HG03521 (cell line): Measurements from ENCODE around the gene SBK1.
A peak's percentile ranks its signal among the peaks of the same experiment; 100 is the strongest.
"Not testable (repeated sequence)": the region's sequence is repeated elsewhere in the genome, so short reads cannot be mapped to it uniquely, and the experiment has no call there.

ENCODE experiments used
- ATAC-seq: cut with Tn5 transposase; IDR thresholded peaks from one replicate; pipeline ENCODE4 v1.9.1; 2021; ENCODE audit warnings: mild to moderate bottlenecking, moderate library complexity; ENCODE audit not compliant: unreplicated experiment

SBK1 gene

DNA sequence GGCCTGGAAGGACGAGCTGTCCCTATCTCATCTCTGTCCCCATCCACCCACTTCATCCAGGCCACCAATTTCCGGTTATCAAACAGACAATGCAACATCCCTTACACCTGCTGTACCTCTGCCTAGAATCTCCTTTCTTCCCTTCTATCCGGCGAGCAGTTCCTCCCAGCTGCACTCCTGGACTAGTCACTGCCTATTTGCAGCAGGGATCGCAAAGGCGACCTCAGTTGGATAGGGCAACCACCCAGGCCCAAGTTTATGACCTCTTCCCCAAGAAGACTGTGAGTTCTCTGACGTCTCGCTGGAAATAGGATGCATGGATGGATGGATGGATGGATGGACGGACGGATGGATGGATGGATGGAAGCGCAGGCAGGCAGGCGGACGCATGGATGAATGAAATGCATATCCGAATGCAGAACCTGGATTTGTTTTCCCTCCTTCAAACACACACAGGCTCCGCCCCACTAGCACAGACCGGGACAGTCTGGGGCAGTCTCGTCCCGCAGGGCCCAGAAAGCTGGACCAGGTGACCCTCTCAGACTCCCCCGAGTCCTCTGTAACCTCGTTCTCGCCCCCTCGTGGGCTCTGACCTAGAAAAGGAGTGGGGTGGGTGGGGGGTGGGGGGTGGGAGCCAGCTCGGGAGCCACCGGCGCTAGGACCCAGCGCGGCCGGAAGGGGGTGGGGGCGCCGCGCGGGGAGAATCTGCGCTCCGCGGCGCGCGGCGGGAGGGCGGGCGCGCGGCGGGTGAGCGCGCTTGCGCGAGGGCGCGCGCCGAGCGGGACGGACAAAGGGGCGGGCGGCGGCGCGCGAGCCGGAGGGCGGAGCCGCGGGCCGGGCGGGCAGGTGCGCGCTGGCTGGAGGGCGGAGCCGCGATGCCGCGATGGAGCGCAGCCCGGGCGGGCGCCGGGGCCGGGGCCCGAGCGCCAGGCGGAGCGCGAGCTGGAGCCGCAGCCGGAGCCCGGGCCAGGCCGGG lies at the start of gene SBK1:
SBK1 (plus strand) TSS at position 875 of the 976 bp plus-strand sequence. CDS start 24,867 bp downstream, outside the sequence.
- peak; percentile 95 for ATAC-seq

DNA sequence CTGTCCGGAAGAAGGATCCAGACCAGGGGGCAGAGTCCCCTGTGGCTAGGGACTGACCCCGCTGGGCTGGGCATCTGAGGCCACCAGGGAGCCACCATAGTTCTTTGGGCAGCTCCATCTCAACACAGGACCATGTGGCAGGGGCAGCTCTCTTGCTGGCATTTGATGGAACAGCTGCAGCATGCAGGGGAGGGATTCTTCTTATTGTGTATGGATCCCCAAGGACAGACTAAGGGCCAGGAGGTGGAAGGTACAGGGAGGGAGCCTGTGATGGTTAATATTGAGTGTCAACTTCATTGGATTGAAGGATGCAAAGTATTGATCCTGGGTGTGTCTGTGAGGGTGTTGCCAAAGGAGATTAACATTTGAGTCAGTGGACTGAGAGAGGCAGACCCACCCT lies 42.8 kb upstream of the SBK1 start:
- ATAC-seq, result not testable (repeated sequence)

DNA sequence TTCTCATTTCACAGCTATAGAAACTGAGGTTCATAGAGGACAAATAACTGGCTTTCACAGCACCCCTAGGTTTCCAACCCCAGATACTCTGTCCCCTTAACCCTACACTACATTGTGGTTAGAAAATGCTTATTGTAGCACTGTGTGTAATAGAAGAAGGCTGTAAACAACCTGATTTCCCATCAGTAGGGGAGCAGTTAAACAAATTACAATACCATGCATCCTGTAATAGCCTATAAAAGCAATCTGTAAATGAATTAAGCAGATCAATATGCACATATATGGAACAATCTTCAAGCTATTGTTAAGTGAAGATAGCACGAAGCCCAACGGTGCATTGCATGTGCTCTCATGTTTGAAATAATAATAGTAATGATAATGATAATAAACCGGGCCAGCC lies 41.3 kb upstream of the SBK1 start:
- ATAC-seq, result no peak

DNA sequence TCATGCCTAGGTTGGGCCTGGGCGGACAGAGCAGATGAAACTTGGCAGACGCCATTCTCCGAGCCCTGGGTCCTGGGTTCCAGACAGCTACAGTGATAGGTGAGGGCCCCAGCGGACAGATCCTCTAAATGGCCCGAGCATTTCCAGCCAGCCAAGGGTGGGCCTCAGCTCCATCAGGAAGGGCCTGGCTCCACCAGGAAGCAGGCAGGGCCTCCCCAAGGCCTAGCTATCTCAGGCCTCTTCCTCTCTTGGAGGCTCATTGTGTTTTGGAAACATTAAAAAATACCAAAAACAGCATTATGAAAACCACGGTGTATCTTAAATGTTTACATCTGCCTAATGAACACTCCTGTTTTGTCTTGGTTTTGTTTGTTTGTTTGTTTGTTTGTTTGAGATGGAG lies 38.2 kb upstream of the SBK1 start:
- ATAC-seq, result no peak

DNA sequence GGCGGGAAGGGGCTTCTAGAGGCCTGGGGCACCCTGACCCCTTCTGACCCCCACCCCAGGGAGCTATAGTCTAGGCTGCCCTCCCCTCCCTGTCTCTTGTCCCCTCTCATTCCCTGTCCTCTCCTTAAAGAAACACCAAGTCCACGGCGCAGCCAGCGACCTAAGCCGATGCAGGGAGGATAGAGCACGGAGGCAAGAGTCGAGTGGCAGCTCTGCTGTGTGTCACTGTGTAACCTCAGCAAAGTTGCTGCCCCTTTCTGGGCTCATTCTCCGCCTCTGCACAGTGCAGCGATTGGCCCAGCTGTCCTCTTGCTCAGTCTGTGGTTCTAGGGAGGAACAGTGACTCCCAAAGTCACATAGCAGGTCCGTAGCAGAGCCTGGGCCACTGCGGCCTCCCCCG lies 36.5 kb upstream of the SBK1 start:
- ATAC-seq, result no peak

DNA sequence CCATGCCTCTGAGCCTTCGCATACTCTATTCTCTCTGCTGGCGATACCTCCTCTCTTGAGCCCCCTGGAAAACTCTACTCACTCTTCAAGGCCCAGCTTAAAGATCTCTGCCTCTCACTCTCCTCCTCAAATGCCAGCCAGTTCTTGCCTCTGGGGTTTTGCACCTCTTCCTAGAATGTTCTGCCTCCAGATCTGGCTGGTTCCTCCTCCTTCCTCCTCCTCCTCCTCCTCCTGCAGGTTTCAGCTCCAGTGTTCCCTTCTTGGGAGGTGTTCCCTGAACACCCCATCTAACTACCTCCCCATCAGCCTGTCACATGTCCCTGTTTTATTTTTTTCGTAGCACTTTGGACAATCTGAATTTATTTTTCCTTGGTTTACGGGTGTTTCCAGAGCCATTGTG lies 35.1 kb upstream of the SBK1 start:
- no peak for ATAC-seq

DNA sequence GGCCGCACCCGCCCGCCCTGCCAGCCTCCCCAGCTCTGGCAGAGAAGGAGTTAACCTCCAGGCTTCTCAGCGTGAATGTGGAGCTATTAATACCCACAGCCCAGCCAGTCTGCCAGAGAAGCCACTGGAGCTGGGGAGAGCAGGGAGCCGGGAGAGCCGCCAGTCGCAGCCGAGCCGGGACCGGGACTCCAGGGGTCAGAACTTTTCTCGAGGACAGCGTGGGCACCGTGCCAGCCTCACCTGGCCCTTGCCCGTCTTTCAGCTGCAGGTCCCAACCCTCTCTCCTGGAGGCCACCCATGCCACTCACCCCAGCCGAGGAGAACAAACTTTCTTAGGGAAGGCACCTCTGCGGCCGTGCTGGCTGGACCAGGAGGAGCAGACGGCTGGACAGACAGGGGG lies 33.8 kb upstream of the SBK1 start:
- no peak for ATAC-seq

DNA sequence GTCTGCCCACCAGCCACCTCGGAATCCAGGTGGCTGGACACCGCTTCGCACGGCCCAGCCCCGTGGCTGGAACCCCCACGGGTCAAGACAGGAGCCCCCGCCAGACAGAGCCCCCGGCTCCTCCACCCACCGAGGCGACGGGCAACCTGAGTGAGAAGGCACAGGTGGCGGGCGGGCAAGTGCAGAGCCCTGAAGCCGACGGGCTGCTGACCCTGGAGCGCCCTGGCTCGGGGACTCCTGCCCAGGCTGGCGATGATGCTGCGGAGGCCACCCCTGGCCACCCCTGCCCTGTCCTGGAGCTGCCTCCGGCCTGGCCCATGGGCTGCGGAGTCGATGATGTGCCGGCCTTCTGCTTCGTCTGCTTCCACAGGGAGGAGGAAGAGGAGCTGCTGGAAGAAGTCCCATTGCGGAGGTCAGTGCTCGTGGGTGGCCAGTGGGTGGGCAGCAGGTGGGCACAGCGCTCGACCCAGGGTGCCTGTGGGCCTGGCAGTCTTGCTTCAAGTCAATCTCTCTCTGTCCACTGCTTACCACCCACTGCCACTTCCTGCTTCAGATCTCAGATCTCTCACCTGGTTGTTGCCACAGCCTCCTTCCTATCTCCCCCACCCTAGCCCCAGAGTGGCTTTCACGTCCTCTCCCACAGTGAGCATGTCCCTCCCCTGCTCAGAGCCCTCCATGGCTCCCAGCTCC lies 33.1 kb upstream of the SBK1 start:
- no peak for ATAC-seq

DNA sequence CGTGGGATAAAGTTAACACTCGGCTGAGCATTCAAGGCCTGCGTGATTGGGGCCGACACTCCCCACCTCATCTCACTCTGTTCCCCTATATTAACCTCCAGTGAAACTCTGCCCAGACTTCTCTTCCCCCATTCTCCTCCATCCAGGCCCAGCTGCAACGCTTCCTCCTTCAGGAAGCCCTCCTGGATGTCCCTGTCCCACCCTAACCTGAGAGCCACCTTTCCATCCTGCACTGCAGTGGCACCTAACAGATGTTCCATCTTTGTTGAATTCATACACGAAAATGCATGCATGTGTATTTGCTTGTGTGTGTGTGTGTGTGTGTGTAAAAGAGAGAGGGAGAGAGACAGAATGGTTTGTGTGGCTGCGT lies 32.6 kb upstream of the SBK1 start:
- no peak for ATAC-seq

DNA sequence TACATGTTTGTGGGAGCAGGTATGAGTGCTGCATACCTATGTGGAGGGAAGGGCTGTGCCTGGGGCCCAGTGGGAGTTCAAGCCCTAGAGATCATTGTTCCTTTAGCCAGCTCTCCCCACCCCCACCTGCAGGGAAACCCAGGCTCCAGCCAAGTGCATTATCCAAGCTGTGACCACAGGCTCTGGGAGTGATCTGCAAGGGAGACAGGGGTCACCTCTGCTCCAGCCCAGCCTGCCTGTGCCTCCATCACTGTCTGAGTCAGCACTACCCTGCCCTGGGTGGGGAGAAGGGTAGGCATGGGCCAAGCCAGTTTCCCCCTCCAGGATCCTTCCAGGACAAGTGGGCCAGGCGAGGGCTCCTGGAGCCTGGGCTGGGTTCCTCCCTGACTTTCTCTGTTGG lies 32.1 kb upstream of the SBK1 start:
- ATAC-seq, result no peak

DNA sequence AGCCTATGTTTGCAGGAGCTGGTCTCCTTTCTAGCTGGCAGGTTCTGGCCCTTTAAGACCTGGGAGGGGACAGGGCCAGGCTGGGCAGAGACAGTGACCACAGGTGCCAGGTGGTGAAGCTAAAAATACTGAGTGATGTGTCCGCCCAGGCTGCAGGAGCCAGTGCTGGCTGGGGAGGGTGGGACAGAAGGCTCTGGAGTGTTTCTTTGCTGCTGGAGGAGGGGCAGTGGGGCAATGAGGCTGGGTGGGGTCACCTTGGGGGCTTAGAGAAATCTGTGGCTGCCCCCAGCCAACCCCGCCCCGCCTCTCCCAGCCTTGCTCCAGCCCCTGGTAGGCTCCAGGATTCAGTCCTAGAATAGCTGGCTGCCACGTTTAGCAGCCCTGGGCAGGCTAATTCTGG lies 30.4 kb upstream of the SBK1 start:
- ATAC-seq, result no peak

DNA sequence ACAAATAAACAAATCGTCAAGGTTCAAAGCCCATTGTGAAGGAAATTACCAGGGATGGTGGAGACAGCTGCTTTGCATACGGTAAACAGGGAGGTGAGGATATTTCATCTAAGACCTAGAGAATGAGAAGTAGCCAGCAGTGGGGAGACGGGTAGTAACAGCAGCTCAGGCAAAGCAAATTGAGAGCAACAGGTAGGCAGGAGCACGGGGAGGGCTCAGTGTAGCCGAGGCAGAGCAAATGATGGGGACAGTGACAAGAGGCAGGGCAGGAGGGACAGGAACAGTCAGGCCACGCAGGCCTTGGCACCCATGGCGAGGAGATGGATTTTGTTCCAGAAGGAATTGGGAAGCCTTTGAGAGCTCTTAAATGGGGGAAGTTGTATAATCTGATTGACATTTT lies 29.0 kb upstream of the SBK1 start:
- ATAC-seq, result no peak

DNA sequence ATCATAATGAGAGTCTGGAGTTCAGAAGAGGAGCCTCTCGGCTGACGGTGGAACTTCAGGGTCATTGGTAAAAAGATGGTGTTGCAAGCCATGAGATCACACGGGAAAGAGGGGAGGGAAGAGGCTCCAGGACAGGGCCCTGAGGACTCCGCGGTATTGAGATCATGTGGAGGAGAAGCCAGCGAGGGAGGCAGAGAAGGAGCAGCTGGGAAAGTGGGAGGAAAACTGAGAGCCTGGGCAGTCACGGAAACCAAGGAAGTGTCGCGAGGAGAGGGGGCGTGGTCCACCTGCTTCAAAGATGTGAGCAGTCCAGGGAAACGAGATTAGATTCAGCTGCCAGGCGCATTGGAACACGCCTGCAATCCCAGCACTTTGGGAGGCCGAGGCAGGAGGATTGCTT lies 27.7 kb upstream of the SBK1 start:
- no peak for ATAC-seq

DNA sequence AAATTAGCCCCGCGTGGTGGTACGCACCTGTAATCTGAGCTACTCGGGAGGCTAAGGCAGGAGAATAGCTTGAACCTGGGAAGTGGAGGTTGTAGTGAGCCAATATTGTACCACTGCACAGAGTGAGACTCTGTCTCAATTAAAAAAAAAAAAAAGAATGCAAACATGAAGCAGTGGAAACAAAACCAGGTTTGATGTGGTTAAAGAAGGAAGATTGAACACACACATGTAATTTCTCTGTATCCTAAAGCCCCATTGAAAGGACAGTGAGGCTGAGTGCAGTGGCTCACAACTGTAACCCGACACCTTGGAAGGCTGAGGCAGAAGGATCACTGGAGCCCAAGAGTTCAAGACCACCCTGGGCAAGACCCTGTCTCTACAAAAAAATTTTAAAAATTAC lies 26.5 kb upstream of the SBK1 start:
- ATAC-seq, result no peak

DNA sequence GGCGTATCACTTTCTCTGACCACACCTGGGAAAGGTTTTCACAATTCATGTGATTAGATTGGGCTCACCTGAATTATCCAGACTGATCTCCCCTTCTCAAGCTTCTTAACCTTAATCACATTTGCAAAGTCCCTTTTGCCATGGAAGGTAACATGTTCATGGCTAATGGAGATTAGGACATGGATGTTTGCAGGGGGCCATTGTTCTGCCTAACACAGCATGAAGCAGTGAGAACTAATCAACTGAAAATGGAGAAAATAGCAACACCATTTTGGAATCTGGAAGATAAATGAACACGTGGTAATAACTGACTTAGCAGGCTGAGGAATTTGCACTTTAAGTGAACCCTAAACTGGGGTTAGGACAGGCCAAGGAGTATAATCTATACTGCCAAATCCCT lies 25.0 kb upstream of the SBK1 start:
- no peak for ATAC-seq

DNA sequence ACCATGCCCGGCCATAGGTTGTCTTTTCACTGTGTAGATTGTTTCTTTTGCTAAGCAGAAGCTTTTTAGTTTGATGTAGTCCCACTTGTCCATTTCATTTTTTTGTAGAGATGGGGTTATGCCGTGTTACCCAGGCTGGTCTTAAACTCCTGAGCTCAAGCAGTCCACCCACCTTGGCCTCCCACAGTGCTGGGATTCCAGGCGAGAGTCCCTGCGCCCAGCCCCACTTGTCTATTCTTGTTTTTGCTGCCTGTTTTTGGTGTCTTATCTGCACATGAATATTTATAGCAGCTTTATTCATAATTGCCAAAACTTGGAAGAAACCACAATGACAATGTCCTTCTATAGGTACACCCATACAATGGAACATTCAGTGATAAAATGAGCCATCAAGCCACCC lies 18.8 kb upstream of the SBK1 start:
- no peak for ATAC-seq

DNA sequence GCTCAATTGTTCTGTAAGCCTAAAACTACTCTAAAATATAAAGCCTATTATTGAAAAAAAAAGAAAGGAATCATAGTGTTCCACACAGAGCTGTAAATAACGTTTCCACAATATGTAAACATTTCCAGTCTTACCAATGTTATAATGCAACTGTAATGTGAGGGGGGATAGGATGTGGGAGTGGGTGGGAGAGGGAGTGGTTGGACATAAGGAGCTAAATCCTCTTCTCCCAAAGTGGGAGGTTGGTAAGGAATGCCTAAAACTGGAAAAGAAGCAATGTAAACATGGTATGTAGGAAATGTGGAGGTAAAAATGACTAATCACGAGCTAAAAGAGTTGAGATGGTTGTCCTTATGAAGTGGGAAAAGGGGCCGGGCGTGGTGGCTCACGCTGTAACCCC lies 17.6 kb upstream of the SBK1 start:
- ATAC-seq, result no peak

DNA sequence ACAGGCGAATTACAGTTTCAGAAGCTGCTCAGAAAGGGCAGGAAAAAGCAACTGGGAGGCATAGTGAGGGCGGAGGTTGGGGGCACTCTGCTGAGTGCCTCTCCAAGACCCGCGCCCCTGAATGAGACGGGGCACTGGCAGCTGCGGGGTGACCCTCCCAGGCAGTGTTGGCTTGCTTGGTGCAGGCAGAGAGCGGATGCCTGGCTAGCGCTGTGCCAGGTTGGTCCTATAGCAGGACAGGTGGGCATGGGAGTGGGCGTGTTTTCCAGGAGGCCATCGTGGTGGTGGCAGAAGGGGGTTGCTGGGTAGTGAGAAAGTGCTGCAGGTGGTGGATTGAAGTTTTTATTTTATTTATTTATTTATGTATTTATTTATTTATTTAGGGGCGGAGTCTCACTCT lies 16.0 kb upstream of the SBK1 start:
- no peak for ATAC-seq

DNA sequence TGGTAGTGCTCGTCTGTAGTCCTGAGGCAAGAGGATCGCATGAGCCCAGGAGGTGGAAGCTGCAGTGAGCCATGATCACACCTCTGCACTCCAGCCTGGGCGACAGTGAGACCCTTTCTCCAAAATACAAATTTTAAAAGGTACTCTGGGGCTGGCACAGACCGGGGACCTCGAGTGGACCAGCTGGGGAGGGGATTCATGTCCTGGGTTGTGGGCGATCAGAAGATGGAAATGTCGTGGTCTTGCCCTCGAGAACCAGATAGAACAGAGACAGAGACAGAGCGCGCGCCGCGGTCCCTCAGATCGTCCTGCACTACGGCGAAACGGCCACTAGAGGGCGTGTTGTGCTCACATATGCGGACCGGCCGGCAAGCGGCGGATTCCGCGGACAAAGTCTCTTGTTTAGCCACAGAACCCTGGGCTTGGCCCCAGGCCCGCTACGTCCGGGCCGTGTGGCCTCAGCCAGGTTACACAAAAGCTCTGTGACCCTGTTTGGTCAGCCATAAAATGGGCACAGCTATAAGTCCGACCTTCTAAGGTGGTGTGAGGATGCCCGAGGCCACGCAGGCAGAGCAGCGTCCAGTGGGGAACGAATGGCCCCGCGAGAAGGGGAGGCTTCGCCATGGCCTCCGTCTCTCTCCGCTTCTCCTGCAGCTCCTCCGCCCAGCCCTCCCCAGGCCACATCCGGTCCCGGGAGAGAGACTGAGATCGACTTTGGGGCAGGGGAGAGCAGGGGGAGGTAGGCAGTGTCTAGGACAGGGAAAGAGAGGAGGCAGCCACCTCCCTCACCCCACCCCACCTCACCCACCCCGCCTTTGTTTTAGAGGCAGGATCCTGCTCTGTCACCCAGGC lies 14.6 kb upstream of the SBK1 start:
- no peak for ATAC-seq

DNA sequence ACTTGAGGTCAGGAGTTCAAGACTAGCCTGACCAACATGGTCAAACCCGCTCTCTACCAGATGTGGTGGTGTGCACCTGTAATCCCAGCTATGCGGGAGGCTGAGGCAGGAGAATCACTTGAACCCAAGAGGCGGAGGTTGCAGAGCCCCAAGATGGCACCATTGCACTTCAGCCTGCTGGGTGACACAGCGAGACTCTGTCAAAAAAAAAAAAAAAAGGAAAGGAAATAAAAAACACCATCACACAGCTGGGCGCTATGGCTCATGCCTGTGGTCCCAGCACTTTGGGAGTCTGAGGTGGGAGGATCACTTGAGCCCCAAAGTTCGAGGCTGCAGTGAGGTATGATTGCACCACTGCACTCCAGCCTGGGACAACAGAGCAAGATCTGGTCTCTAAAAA lies 13.3 kb upstream of the SBK1 start:
- ATAC-seq, result no peak
